IPS-20b (cell line): ENCODE results near the gene BDH1.
"Not testable (repeated sequence)": the region's sequence is repeated elsewhere in the genome, so short reads cannot be mapped to it uniquely, and the experiment has no call there.

ENCODE experiments used
- H3K27ac ChIP-seq: one replicate; pipeline ENCODE4 v1.5.1; 2013; ENCODE audit warnings: low read length
- H3K27me3 ChIP-seq: 2 replicates; pipeline ENCODE4 v1.6.1; 2013; ENCODE audit warnings: mild to moderate bottlenecking, low read length, inconsistent platforms; ENCODE audit not compliant: insufficient read depth
- H3K36me3 ChIP-seq: 2 replicates; pipeline ENCODE4 v1.6.1; 2013; ENCODE audit warnings: low read depth, mild to moderate bottlenecking, inconsistent platforms, low read length, moderate library complexity; ENCODE audit not compliant: insufficient read depth
- H3K4me1 ChIP-seq: 2 replicates; pipeline ENCODE4 v1.6.1; 2013; ENCODE audit warnings: mild to moderate bottlenecking, control low read depth, inconsistent platforms, low read length, moderate library complexity; ENCODE audit not compliant: insufficient read depth
- H3K4me3 ChIP-seq: 2 replicates; pipeline ENCODE4 v1.5.1; 2013; ENCODE audit warnings: mild to moderate bottlenecking, low read length, inconsistent platforms
- H3K9ac ChIP-seq: 2 replicates; pipeline ENCODE4 v1.6.1; 2013; ENCODE audit warnings: low read depth, mild to moderate bottlenecking, inconsistent platforms, low read length, moderate library complexity
- H3K9me3 ChIP-seq: 2 replicates; pipeline ENCODE4 v1.6.1; 2013; ENCODE audit warnings: mild to moderate bottlenecking, low read depth, low read length, inconsistent platforms; ENCODE audit not compliant: insufficient read depth

The BDH1 gene

DNA sequence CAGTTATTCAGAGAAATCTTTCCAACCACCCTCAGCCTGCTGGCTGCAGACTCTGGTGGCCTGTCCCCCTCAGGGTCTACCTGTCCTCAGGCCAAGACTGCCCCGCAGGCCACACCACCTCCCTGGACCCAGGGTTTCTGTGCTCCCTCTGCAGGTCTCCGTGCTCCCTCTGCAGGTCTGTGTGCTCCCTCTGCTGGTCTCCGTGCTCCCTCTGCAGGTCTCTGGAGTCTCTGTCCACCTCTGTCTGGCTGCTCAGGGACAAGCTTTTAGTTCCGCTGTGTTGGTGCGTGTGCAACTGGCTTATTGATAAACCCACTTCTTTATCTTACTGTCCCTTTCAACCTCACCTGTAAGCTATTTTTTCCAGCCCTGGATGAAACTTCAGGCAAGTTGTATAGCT is 30.1 kb downstream of the BDH1 start:
- no peak overlapping the region for H3K9ac ChIP-seq
- no peaks in the 10 kb centered on the region for H3K27me3 ChIP-seq
- H3K27ac ChIP-seq, result no peak overlapping the region
- peaks cover 5% of the 10 kb centered on the region; the same call in 1 of the 2 replicates for H3K36me3 ChIP-seq
- no peak overlapping the region for H3K4me3 ChIP-seq
- no peaks in the 10 kb centered on the region for H3K9me3 ChIP-seq
- peaks cover 10% of the 10 kb centered on the region for H3K4me1 ChIP-seq

DNA sequence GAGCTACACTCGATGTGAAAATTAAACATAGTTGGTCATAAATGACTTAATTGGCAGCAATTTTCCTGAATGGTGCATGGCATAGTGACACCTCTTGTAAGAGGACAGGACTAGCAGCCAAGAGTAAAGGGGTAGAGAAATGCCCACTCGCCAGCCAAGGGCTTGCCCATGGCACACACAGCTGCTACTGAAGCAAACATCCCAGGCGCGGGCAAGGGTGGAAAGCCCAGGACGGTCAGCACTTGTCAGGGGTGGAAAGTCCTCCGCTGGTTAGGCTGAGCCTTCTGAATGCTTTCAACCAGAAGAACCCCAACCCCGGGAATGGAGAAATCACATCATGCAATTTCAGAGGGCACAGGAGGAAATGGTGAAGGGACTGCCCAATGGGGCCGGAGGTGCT is 31.6 kb downstream of the BDH1 start:
- H3K4me1 ChIP-seq, result peaks cover 14% of the 10 kb centered on the region
- H3K4me3 ChIP-seq, result no peak overlapping the region
- H3K27ac ChIP-seq, result no peak overlapping the region
- H3K9ac ChIP-seq, result no peak overlapping the region
- no peaks in the 10 kb centered on the region for H3K27me3 ChIP-seq
- peaks cover 5% of the 10 kb centered on the region; the same call in 1 of the 2 replicates for H3K36me3 ChIP-seq
- H3K9me3 ChIP-seq, result no peaks in the 10 kb centered on the region

DNA sequence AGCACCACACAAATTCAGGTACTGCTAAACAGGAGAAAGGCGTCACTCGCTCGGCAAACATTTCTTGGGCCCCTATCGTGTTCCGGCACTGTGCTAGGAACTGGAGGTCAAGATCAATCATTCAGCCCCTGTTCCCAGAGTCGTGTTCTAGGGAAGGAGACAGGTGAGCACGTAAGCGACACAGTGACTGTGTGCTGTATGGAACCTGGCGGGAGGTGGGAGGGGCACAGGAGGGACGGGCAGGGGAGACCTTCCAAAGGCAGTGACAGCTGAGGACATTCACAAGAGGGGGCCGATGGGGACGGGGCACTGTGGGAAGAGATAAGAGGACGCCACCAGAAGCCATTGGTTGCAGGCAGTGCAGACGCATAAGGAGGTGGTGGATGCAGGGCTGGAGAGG is 32.2 kb downstream of the BDH1 start:
- Histone ChIP-seq H3K27me3 (no peaks in the 10 kb centered on the region), H3K9ac (no peak overlapping the region), H3K4me3 (no peak overlapping the region), H3K27ac (no peak overlapping the region), H3K9me3 (no peaks in the 10 kb centered on the region), H3K4me1 (peaks cover 14% of the 10 kb centered on the region), H3K36me3 (peaks cover 5% of the 10 kb centered on the region; the same call in 1 of the 2 replicates)

DNA sequence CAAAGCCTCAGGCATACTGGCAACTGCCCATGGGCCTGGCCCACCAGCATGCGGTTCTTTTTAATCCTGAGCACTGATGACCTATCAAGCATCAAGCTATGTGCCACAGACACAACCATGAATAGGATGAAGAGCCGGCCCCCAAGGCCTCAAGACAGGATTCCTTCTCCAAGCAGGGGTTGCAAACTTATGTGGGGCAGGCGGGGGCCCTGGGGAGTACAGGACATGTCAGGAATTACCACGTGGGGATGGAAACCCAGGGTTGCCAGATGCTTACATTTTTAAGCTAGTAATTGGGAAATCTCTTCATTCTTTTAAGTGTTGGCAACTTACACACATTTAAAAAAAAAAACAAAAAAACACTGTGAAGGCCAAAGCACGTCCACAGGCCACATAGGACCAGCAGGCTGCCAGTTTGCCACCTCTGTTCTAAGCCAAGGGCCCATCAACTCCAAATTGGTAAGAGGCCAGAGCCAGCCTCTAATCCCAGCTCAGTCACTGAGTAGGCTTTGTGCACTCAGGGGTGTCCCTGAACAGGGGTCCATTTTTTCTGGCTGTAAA is 32.8 kb downstream of the BDH1 start:
- H3K27ac ChIP-seq, result no peak overlapping the region
- peaks cover 14% of the 10 kb centered on the region for H3K4me1 ChIP-seq
- no peak overlapping the region for H3K4me3 ChIP-seq

DNA sequence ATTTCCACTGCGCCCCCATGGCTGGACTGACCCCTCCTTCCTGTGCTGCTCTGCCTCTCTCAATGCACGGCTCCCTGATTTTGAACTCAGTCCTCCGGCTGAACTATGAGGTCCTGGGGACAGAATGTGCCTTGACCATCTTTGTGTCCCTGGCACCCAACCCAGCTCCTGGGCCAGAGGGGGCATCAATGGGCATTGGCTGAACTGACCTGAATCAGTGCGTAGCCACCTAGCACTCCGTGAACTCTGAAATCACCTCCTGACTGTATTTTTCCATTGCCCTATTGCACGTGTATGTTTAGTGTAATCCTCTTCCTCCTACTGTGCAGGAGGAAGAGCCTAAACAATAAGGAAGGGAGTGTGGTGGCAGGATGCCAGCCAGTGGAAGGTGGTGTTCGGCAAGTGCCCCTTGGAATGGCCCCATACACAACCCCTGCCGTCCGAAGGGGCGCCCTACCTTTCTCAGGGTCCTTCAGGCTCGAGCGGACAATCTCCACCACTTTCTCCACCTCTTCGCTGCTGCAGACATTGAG is 33.5 kb downstream of the BDH1 start:
- Histone ChIP-seq H3K4me3 (no peak overlapping the region), H3K36me3 (no peaks in the 10 kb centered on the region), H3K27ac (no peak overlapping the region), H3K9ac (no peak overlapping the region), H3K4me1 (peaks cover 14% of the 10 kb centered on the region), H3K27me3 (no peaks in the 10 kb centered on the region), H3K9me3 (no peaks in the 10 kb centered on the region)

More for the DNA sequence above, 32.8 kb downstream of the BDH1 start:
- Histone ChIP-seq H3K9ac (no peak overlapping the region), H3K27me3 (no peaks in the 10 kb centered on the region), H3K9me3 (no peaks in the 10 kb centered on the region), H3K36me3 (no peaks in the 10 kb centered on the region)

DNA sequence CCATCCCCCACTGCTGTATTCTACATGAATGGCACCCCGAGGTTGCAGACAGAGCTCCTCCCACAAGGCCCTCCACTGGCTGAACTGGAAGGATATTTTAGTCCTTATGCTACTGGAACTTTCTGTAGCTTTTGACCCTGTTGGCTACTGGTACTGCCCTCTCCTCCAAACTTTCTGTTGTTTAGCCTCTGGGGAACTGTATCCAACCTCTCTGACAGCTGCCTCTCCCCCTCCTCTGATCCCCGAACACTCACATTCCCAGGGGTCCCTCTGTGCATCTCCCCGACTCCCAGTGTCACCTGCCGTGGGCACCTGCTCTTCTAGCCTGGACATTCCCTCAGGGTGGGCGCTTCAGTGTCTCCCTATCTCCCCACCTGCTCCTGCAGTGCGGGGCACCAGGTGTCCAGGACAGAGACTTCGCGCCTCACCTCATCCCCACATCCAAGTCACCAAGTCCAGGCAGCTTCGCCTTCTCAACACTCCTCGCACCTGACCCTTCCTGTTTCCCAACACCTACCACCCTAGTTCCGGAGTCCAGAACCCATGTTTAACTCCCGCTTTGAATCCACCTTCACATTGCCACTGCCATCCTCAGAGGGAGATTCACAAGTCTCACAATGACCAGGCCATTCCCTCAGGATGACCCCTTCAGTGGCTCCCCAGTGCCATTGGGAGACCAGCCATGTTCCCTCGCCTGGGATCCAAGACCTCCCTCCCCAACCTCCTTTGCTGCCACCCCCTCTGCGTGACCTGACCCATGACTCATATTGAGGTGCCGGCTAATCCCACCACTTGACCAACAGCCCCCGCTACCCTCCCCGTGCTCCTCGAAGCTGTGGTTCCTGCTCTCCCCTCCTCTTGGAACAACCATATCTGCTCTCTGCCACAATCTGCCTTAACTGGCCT is 34.2 kb downstream of the BDH1 start:
- Histone ChIP-seq H3K36me3 (no peaks in the 10 kb centered on the region), H3K4me3 (no peak overlapping the region; the same call in none of the 2 replicates), H3K9me3 (no peaks in the 10 kb centered on the region), H3K27ac (peak overlapping the region; percentile 22), H3K9ac (no peak overlapping the region), H3K27me3 (no peaks in the 10 kb centered on the region), H3K4me1 (peaks cover 14% of the 10 kb centered on the region)

DNA sequence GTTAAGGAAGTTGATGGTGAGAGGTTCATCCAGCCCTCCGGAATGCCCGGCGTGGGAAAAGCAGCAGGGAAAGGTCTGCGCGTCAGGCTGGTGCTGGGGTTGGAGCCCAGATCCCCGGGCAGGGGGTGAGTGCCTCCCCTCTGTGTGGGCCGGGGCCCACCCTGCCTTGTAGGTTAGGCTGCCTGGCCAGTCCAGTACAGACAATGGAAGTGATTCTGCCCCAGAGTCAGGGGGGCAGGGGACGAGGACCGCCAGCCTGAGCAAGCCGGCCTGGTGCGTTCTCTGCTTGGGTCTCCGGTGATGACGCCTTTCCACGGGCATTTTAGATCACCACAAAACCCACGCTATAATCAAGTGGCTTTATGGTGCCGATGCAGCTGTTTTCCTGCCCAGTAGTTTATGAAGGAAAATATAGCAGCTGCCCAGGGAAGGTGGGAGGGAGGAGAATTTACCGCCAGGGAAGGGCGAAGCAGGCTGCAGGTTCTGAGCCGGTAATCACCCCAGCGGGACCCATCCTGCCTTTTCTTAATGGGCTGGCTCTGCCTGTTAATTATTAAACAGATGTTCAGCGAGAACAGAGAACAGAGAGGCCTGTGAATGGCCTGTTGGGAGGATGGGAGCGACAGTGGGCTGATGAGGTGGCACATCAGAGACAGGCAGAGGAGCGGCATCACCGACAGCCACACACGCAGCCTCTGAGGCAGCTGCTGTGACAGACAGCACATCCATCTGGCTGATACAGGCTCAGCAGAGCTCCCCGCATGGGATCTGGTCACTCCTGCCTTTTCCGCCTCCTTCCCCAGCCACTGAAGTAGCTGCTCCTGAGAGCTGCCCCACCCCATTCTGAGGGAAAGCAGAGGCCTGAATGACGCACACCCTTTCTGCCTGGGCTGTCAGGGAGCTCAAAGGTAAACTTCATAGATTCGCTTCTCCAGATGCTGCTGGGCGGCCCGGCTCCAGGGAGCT is 35.2 kb downstream of the BDH1 start:
- H3K27me3 ChIP-seq, result no peaks in the 10 kb centered on the region
- no peaks in the 10 kb centered on the region for H3K36me3 ChIP-seq
- peaks cover 14% of the 10 kb centered on the region for H3K4me1 ChIP-seq
- H3K4me3 ChIP-seq, result no peak overlapping the region
- H3K9ac ChIP-seq, result no peak overlapping the region
- no peak overlapping the region for H3K27ac ChIP-seq
- no peaks in the 10 kb centered on the region for H3K9me3 ChIP-seq

DNA sequence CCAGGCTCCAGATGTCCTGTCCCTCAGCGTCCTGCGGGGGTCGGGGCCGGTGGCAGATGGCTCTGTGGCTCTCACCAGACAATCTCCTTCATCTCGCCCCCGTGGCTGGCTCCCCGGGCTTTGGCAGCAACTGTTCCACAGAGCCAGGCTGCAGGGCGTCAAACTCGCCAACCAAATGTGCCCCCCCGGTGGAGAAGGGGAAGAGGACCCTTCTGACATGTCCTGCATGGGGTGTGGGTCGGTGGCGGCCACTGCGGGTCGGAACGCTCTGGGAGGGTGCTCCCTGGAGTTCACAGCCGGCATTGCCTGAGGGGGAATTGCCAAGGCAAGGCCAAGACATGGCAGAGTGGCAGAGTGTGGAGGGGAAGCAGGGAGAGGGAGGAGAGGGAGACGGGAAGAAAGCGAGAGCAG is 36.0 kb downstream of the BDH1 start:
- Histone ChIP-seq H3K9me3 (no peaks in the 10 kb centered on the region), H3K4me3 (no peak overlapping the region), H3K27ac (no peak overlapping the region), H3K27me3 (no peaks in the 10 kb centered on the region), H3K9ac (no peak overlapping the region), H3K36me3 (no peaks in the 10 kb centered on the region), H3K4me1 (peaks cover 14% of the 10 kb centered on the region)

DNA sequence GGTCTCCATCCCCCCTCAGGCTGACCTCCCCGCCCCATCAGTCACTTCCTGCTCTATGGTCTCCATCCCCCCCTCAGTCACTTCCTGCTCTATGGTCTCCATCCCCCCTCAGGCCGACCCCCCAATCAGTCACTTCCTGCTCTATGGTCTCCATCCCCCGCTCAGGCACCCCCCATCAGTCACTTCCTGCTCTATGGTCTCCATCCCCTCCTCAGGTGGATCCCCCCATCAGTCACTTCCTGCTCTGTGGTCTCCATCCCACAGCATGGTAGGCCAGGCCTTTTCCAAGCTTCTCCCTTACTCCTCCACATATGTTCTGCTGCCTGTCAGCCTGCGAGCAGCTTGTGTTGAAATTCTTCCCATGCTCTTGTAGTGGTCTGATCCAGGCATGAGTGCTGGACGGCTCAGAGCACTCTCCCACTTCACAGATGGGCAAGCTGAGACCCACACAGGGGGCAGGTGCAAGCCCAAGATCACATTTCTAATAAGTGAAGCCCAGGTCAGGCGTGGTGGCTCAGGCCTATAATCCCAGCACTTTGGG is 36.8 kb downstream of the BDH1 start:
- Histone ChIP-seq H3K36me3 (no peaks in the 10 kb centered on the region; the same call in 1 of the 2 replicates), H3K9me3 (no peaks in the 10 kb centered on the region), H3K27ac (no peak overlapping the region), H3K9ac (no peak overlapping the region), H3K4me3 (no peak overlapping the region), H3K27me3 (no peaks in the 10 kb centered on the region), H3K4me1 (peaks cover 14% of the 10 kb centered on the region)

DNA sequence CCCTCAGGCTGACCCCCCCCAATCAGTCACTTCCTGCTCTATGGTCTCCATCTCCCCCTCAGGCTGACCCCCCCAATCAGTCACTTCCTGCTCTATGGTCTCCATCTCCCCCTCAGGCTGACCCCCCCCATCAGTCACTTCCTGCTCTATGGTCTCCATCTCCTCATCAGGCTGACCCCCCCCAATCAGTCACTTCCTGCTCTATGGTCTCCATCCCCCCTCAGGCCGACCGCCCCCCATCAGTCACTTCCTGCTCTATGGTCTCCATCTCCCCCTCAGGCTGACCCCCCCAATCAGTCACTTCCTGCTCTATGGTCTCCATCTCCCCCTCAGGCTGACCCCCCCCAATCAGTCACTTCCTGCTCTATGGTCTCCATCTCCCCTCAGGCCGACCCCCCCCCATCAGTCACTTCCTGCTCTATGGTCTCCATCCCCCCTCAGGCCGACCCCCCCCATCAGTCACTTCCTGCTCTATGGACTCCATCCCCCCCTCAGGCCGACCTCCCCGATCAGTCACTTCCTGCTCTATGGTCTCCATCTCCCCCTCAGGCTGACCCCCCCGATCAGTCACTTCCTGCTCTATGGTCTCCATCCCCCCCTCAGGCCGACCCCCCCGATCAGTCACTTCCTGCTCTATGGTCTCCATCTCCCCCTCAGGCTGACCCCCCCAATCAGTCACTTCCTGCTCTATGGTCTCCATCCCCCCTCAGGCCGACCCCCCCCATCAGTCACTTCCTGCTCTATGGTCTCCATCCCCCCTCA is 37.7 kb downstream of the BDH1 start:
- H3K36me3 ChIP-seq, H3K9me3 ChIP-seq, H3K4me3 ChIP-seq, H3K27ac ChIP-seq, H3K9ac ChIP-seq, H3K27me3 ChIP-seq: not testable (repeated sequence)
- peaks cover 14% of the 10 kb centered on the region for H3K4me1 ChIP-seq
